HEK293 (cell line): ENCODE measurements around the gene SPEM2.
A peak's percentile ranks its signal among the peaks of the same experiment; 100 is the strongest.

Source experiments
- ATF2 ChIP-seq: fragments of 450-650 bp; formaldehyde crosslinking; IDR thresholded peaks from 2 replicates; pipeline ENCODE4 v1.5.1; 2016; ENCODE audit warnings: missing biosample characterization, missing genetic modification characterization, low read depth
- BCL6B ChIP-seq: fragments of 450-650 bp; formaldehyde crosslinking; IDR thresholded peaks from 2 replicates; pipeline ENCODE4 v1.5.1; 2017; ENCODE audit warnings: missing biosample characterization, missing genetic modification characterization
- HOXC10 ChIP-seq: sonication (generic); formaldehyde crosslinking; IDR thresholded peaks from 2 replicates; pipeline ENCODE4 v1.8.1; 2023; ENCODE audit warnings: mild to moderate bottlenecking, missing genetic modification reagents
- MEIS1 ChIP-seq: sonication (generic); formaldehyde crosslinking; IDR thresholded peaks from 2 replicates; pipeline ENCODE4 v1.8.1; 2022; ENCODE audit warnings: missing genetic modification reagents, mild to moderate bottlenecking, borderline replicate concordance
- SCRT1 ChIP-seq: fragments of 450-650 bp; formaldehyde crosslinking; IDR thresholded peaks from 2 replicates; pipeline ENCODE4 v1.5.1; 2016; ENCODE audit warnings: missing biosample characterization, missing genetic modification characterization, borderline replicate concordance
- SETDB1 ChIP-seq: IDR thresholded peaks from one replicate; pipeline ENCODE4 v1.6.1; 2017; ENCODE audit warnings: mild to moderate bottlenecking, low read length, moderate library complexity, mixed read lengths; ENCODE audit not compliant: insufficient read length
- SP3 ChIP-seq: fragments of 450-650 bp; formaldehyde crosslinking; IDR thresholded peaks from 2 replicates; pipeline ENCODE4 v1.5.1; 2016; ENCODE audit warnings: missing biosample characterization, missing genetic modification characterization
- TSHZ1 ChIP-seq: fragments of 450-650 bp; formaldehyde crosslinking; IDR thresholded peaks from 2 replicates; pipeline ENCODE4 v1.5.1; 2016; ENCODE audit warnings: missing biosample characterization, missing genetic modification characterization, borderline replicate concordance
- ZFP3 ChIP-seq: fragments of 450-650 bp; formaldehyde crosslinking; IDR thresholded peaks from 2 replicates; pipeline ENCODE4 v1.5.1; 2016; ENCODE audit warnings: low read depth, missing biosample characterization, missing genetic modification characterization
- ZFP41 ChIP-seq: fragments of 450-650 bp; formaldehyde crosslinking; IDR thresholded peaks from 2 replicates; pipeline ENCODE4 v1.5.1; 2016; ENCODE audit warnings: missing biosample characterization, missing genetic modification characterization, borderline replicate concordance
- ZNF311 ChIP-seq: fragments of 450-650 bp; formaldehyde crosslinking; IDR thresholded peaks from 2 replicates; pipeline ENCODE4 v1.5.1; 2017; ENCODE audit warnings: missing biosample characterization, missing genetic modification characterization, borderline replicate concordance
- ZNF354C ChIP-seq: fragments of 450-650 bp; formaldehyde crosslinking; IDR thresholded peaks from 2 replicates; pipeline ENCODE4 v1.5.1; 2016; ENCODE audit warnings: missing biosample characterization, missing genetic modification characterization, low read depth, borderline replicate concordance
- ZNF449 ChIP-seq: fragments of 450-650 bp; formaldehyde crosslinking; IDR thresholded peaks from 2 replicates; pipeline ENCODE4 v1.5.1; 2017; ENCODE audit warnings: missing biosample characterization, mild to moderate bottlenecking, missing genetic modification characterization, moderate library complexity
- ZNF488 ChIP-seq: fragments of 450-650 bp; formaldehyde crosslinking; IDR thresholded peaks from 2 replicates; pipeline ENCODE4 v1.5.1; 2016; ENCODE audit warnings: missing biosample characterization, missing genetic modification characterization
- ZNF530 ChIP-seq: fragments of 450-650 bp; formaldehyde crosslinking; IDR thresholded peaks from 2 replicates; pipeline ENCODE4 v1.5.1; 2016; ENCODE audit warnings: low read depth, missing biosample characterization, missing genetic modification characterization
- ZNF544 ChIP-seq: fragments of 450-650 bp; formaldehyde crosslinking; IDR thresholded peaks from 2 replicates; pipeline ENCODE4 v1.5.0; 2017; ENCODE audit warnings: missing biosample characterization, missing genetic modification characterization
- ZNF580 ChIP-seq: fragments of 450-650 bp; formaldehyde crosslinking; IDR thresholded peaks from 2 replicates; pipeline ENCODE4 v1.5.1; 2016; ENCODE audit warnings: missing biosample characterization, missing genetic modification characterization
- ZNF626 ChIP-seq: fragments of 450-650 bp; sonication (Bioruptor Pico); formaldehyde crosslinking; IDR thresholded peaks from 2 replicates; pipeline ENCODE4 v1.5.1; 2018; ENCODE audit warnings: missing biosample characterization, missing genetic modification characterization, inconsistent platforms
- ZNF692 ChIP-seq: fragments of 450-650 bp; formaldehyde crosslinking; IDR thresholded peaks from 2 replicates; pipeline ENCODE4 v1.5.1; 2016; ENCODE audit warnings: missing biosample characterization, missing genetic modification characterization
- ZNF707 ChIP-seq: fragments of 450-650 bp; formaldehyde crosslinking; IDR thresholded peaks from 2 replicates; pipeline ENCODE4 v1.5.1; 2016; ENCODE audit warnings: missing biosample characterization, missing genetic modification characterization

The SPEM2 gene

GRCh38 chr17:7444682-7445618, 19.5 kb downstream of the SPEM2 start, which contains the start of gene CHRNB1 (continued):
- TF ChIP-seq TSHZ1 (tag by site-specific recombination) (no peak), SP3 (tag by site-specific recombination) (peak; percentile 83), ZNF488 (no peak), ZNF530 (no peak), ZNF580 (tag by site-specific recombination) (no peak), SCRT1 (tag by site-specific recombination) (peak; percentile 52; the same call in 1 of the 2 replicates), ZNF311 (tag by site-specific recombination) (no peak), ZFP3 (tag by site-specific recombination) (no peak), BCL6B (no peak), ZNF354C (tag by site-specific recombination) (no peak), MEIS1 (CRISPR knock-in tag) (no peak), ZNF707 (tag by site-specific recombination) (no peak), ZNF692 (tag by site-specific recombination) (no peak), SETDB1 (no peak), ZFP41 (tag by site-specific recombination) (no peak), ZNF626 (no peak), ZNF449 (tag by site-specific recombination) (no peak), ZNF544 (tag by site-specific recombination) (no peak), ATF2 (tag by site-specific recombination) (no peak), HOXC10 (CRISPR knock-in tag) (no peak)
